ENCODE results near the gene TMCO4. TPM values are rescaled to one million over a fixed set of nuclear protein-coding genes. Genes with fewer than 3 reads are reported as not detected.

The TMCO4 gene
- total and polyA plus RNA-seq, 2 of the 4 experiments (the other 2 are of a cell fraction): 7.3 to 8.6 TPM

GRCh38 chr1:19770436-19771190, 29.1 kb downstream of the TMCO4 start:
- Histone ChIP-seq H4K5ac (ENCODE audit: low read depth, low read length) (no peak overlapping the region), H3K36me3 (ENCODE audit: control insufficient read depth, insufficient read depth, low read length) (peaks cover 13% of the 10 kb centered on the region), H3K79me1 (ENCODE audit: low read depth in 1 of 2, low read length in 2 of 2) (peaks cover 0 to 5% of the 10 kb centered on the region in 2 experiments; a peak in 1 of 4 replicates), H3K9me1 (ENCODE audit: insufficient read depth, low read length) (peaks cover 14% of the 10 kb centered on the region), H3K23ac (ENCODE audit: low read depth, low read length) (no peak overlapping the region), H3K27ac (ENCODE audit: insufficient read depth, low read length) (no peak overlapping the region), H3K9me3 (ENCODE audit: control insufficient read depth, insufficient read depth, low read length) (no peaks in the 10 kb centered on the region), H3K27me3 (ENCODE audit: control insufficient read depth, insufficient read depth, low read length) (no peaks in the 10 kb centered on the region), H2AK5ac (ENCODE audit: low read depth, low read length) (no peak overlapping the region), H3K4me2 (ENCODE audit: low read depth, low read length) (no peak overlapping the region), H2AFZ (replicated peaks; ENCODE audit: low read length, poor library complexity) (no peak overlapping the region), H2BK20ac (ENCODE audit: low read depth, low read length) (no peak overlapping the region), H2BK15ac (ENCODE audit: low read depth, low read length) (no peak overlapping the region), H4K20me1 (ENCODE audit: insufficient read depth, low read length) (no peaks in the 10 kb centered on the region), H2BK5ac (ENCODE audit: low read depth, low read length, poor library complexity, severe bottlenecking) (no peak overlapping the region), H2AK9ac (replicated peaks; ENCODE audit: low read depth, low read length, poor library complexity) (no peak overlapping the region), H3K14ac (replicated peaks; ENCODE audit: low read depth, low read length) (no peak overlapping the region), H4K8ac (ENCODE audit: low read depth in 2 of 2, low read length in 2 of 2) (no peak overlapping the region), H4K91ac (ENCODE audit: insufficient read depth, low read depth, low read length) (no peak overlapping the region), H3K4ac (ENCODE audit: low read depth, low read length) (no peak overlapping the region), H3K9ac (ENCODE audit: low read depth, low read length) (no peak overlapping the region), H3K56ac (ENCODE audit: extremely low read depth, insufficient read depth, low read length) (no peak overlapping the region), H3K4me3 (ENCODE audit: insufficient read depth, low read depth, low read length) (no peak overlapping the region), H2BK120ac (ENCODE audit: low read depth, low read length) (no peak overlapping the region), H3K18ac (ENCODE audit: low read depth, low read length) (no peak overlapping the region), H3K4me1 (ENCODE audit: control insufficient read depth, insufficient read depth, low read length) (peaks cover 7% of the 10 kb centered on the region)
- dilution Hi-C loops (cut with HindIII; ENCODE audit: low sequenced_read_pairs, unreplicated experiment): no loop called here
- no peak for DNase-seq
- in situ Hi-C loops (cut with MboI; ENCODE audit: low sequenced_read_pairs): no loop called here
- WGBS, 2 experiments (ENCODE audit: extremely low coverage in 2 of 2, insufficient read length in 1 of 2): no CpG with 5 or more reads among the region's 10 CpGs
- BruUV-seq (replicated peaks): no TSS peak
- ATAC-seq (ENCODE audit: low read depth): no peak
- TF ChIP-seq CHD1 (IDR thresholded peaks at IDR 0.05; ENCODE audit: low read depth, low read length) (no peak), RCOR1 (IDR thresholded peaks at IDR 0.05; ENCODE audit: insufficient replicate concordance, low read length) (no peak), NFE2L2 (IDR thresholded peaks at IDR 0.05; ENCODE audit: low read depth, low read length) (no peak), RAD21 (IDR thresholded peaks at IDR 0.05; ENCODE audit: low read length) (no peak), MAZ (IDR thresholded peaks at IDR 0.05; ENCODE audit: borderline replicate concordance, low read depth, low read length) (no peak), MAFK (IDR thresholded peaks at IDR 0.05; ENCODE audit: low read depth, low read length) (no peak), SMC3 (IDR thresholded peaks at IDR 0.05; ENCODE audit: low read depth, low read length) (no peak), FOS (IDR thresholded peaks at IDR 0.05; ENCODE audit: low read depth, low read length) (no peak), USF2 (IDR thresholded peaks at IDR 0.05; ENCODE audit: low read depth, low read length) (no peak), RFX5 (IDR thresholded peaks at IDR 0.05; ENCODE audit: low read depth, low read length) (no peak), CEBPB (IDR thresholded peaks at IDR 0.05; ENCODE audit: low read depth, low read length) (no peak), BHLHE40 (IDR thresholded peaks at IDR 0.05; ENCODE audit: low read depth, low read length) (no peak), MXI1 (IDR thresholded peaks at IDR 0.05; ENCODE audit: borderline replicate concordance, low read depth, low read length) (no peak), POLR2A (IDR thresholded peaks at IDR 0.05; ENCODE audit: low read depth, low read length) (no peak)
- TF ChIP-seq, protein P1, sequence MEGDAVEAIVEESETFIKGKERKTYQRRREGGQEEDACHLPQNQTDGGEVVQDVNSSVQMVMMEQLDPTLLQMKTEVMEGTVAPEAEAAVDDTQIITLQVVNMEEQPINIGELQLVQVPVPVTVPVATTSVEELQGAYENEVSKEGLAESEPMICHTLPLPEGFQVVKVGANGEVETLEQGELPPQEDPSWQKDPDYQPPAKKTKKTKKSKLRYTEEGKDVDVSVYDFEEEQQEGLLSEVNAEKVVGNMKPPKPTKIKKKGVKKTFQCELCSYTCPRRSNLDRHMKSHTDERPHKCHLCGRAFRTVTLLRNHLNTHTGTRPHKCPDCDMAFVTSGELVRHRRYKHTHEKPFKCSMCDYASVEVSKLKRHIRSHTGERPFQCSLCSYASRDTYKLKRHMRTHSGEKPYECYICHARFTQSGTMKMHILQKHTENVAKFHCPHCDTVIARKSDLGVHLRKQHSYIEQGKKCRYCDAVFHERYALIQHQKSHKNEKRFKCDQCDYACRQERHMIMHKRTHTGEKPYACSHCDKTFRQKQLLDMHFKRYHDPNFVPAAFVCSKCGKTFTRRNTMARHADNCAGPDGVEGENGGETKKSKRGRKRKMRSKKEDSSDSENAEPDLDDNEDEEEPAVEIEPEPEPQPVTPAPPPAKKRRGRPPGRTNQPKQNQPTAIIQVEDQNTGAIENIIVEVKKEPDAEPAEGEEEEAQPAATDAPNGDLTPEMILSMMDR (conservative IDR thresholded peaks at IDR 0.05; ENCODE audit: low read depth, low read length): no peak
- TF ChIP-seq, protein P2, sequence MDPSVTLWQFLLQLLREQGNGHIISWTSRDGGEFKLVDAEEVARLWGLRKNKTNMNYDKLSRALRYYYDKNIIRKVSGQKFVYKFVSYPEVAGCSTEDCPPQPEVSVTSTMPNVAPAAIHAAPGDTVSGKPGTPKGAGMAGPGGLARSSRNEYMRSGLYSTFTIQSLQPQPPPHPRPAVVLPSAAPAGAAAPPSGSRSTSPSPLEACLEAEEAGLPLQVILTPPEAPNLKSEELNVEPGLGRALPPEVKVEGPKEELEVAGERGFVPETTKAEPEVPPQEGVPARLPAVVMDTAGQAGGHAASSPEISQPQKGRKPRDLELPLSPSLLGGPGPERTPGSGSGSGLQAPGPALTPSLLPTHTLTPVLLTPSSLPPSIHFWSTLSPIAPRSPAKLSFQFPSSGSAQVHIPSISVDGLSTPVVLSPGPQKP (IDR thresholded peaks at IDR 0.05; ENCODE audit: borderline replicate concordance, low read depth, low read length): no peak
- intact Hi-C loops (cut with micrococcal nuclease): no loop called here
- ChIA-PET CTCF (no interaction called here), POLR2A (ENCODE audit: unreplicated experiment) (no interaction called here)
